OCI-LY7 (cell line): Measurements from ENCODE around the gene ING4.

Experiments used
- EZH2phosphoT487 ChIP-seq: fragments of 200-600 bp; sonication (generic); IDR thresholded peaks from 2 replicates; pipeline ENCODE4 v1.6.1; 2018; ENCODE audit warnings: low read depth, borderline replicate concordance, mild to moderate bottlenecking, mixed run types, antibody characterized with exemption, low read length, moderate library complexity, mixed read lengths
- TF ChIP-seq, protein P1 (sequence below): fragments of 200-600 bp; sonication (generic); conservative IDR thresholded peaks from 2 replicates; pipeline ENCODE4 v1.5.1; 2014; ENCODE audit warnings: mild to moderate bottlenecking, antibody characterized with exemption, low read length, moderate library complexity, mixed read lengths

DNA sequence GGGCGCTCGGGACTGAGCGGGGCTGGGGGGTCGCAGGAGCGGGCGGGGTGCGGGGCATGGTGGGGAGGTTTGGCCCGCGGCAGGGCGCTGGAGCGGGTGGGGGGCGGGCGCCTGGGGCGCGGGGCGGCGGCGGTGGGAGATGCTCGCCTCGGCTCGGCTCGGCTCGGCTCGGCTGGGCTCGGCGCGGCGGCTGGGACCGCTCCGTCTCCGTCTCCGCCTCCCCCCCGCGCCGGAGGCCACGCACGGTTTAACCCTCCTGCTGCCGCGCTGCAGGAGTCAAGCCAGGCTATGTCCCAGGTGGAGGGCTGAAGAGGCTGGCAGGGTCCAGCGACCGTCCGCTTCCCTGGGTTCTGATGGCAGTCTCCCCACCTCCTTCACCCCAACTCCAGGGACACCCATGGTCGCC is 37.7 kb upstream of the ING4 start, which contains the start of gene PIANP:
- TF ChIP-seq, protein P1, sequence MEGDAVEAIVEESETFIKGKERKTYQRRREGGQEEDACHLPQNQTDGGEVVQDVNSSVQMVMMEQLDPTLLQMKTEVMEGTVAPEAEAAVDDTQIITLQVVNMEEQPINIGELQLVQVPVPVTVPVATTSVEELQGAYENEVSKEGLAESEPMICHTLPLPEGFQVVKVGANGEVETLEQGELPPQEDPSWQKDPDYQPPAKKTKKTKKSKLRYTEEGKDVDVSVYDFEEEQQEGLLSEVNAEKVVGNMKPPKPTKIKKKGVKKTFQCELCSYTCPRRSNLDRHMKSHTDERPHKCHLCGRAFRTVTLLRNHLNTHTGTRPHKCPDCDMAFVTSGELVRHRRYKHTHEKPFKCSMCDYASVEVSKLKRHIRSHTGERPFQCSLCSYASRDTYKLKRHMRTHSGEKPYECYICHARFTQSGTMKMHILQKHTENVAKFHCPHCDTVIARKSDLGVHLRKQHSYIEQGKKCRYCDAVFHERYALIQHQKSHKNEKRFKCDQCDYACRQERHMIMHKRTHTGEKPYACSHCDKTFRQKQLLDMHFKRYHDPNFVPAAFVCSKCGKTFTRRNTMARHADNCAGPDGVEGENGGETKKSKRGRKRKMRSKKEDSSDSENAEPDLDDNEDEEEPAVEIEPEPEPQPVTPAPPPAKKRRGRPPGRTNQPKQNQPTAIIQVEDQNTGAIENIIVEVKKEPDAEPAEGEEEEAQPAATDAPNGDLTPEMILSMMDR: no peak
- no peak for TF ChIP-seq EZH2phosphoT487
